ENCODE results near the gene TYW3.

TYW3 gene

GRCh38 chr1:74791491-74791890 lies 58.5 kb downstream of the TYW3 start:
- DNase-seq (ENCODE audit: low spot score): no peak

DNA sequence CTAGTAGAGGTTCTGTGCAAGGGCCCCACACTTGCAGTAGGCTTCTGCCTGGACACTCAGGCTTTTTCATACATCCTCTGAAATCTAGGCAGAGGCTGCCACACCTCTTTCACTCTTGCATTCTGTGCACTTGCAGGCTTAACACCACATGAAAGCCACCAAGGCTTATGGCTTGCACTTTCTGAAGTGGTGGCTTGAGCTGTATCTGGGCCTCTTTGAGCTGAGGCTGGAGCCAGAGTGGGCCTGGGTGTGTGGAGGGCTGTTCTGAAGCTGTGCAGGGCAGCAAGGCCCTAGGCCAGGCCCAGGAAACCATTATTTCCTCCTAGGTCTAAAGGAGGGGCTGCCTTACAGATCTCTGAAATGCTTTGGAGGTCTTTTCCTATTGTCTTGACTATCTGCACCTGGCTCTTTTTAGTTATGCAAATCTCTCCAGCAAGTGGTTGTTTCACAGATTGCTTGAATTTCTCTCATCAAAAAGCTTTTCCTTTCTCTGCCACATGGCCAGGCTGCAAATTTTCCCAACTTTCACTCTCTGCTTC lies 66.2 kb downstream of the TYW3 start:
- DNase-seq (ENCODE audit: low spot score): no peak

GRCh38 chr1:74811436-74812179 lies 78.7 kb downstream of the TYW3 start:
- DNase-seq (ENCODE audit: low spot score): no peak

- no peak for DNase-seq (ENCODE audit: low spot score)
Observed at GRCh38 chr1:74812180-74812541, 79.2 kb downstream of the TYW3 start.

All from CD4-positive, alpha-beta T cell treated with Interleukin-2 at 100 ng/mL for 4 hours (primary cell).